ENCODE results near the gene AGBL4.

Gene AGBL4

DNA sequence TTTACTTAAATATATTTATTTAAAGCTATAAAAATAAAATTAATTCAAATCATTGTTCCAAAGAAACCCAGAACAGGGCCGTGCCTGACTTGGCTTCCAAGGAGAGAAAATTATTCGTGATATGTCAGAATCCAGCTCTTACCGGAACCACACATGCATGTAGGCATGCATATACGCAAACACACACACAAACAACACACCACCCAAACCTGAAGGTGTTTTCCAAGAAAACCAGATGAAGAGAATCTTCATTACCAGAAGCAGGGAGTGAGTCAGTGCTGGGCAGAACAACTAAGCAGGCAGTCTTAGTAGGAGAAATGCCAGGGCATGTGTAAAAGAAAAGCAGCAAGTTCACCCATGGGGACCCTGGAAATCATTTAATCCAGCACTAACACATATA lies 815.0 kb downstream of the AGBL4 start:
- Histone ChIP-seq H3K9ac (ENCODE audit: low read depth in 1 of 2, low read length in 2 of 2) (no peak overlapping the region), H3K9me3 (ENCODE audit: control insufficient read depth in 1 of 2, low read length in 2 of 2) (no peaks in the 10 kb centered on the region), H3K27me3 (ENCODE audit: control insufficient read depth in 1 of 2, insufficient read depth in 2 of 2, low read length in 2 of 2) (no peaks in the 10 kb centered on the region), H3K4me1 (ENCODE audit: control insufficient read depth in 1 of 2, insufficient read depth in 2 of 2, low read length in 2 of 2) (no peaks in the 10 kb centered on the region), H3K4me3 (ENCODE audit: low read depth in 1 of 2, low read length in 2 of 2) (no peak overlapping the region), H3K27ac (ENCODE audit: low read depth, low read length) (no peak overlapping the region), H3K36me3 (ENCODE audit: control insufficient read depth in 1 of 2, insufficient read depth in 2 of 2, low read length in 2 of 2) (no peaks in the 10 kb centered on the region)

DNA sequence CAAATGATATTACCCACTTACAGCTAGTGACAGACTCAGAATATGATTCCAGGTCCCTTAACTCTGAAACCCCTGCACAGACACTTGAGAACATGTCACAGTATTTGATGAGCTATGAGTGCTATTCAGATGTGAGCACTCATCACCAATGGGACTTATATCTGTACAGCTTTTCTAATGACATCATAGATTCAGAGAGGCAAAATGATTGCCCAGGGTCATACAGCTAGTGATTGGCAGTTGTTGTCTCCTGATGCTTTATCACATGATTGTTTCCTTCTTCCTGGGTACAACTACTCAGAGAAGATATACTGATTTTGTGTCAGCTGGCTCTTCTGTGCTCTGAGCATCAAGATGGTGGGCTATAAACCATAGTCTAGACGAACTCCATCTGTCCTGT lies 819.0 kb downstream of the AGBL4 start:
- H3K4me3 ChIP-seq (ENCODE audit: low read depth in 1 of 2, low read length in 2 of 2): no peak overlapping the region
- no peaks in the 10 kb centered on the region for H3K27me3 ChIP-seq (ENCODE audit: control insufficient read depth in 1 of 2, insufficient read depth in 2 of 2, low read length in 2 of 2)

DNA sequence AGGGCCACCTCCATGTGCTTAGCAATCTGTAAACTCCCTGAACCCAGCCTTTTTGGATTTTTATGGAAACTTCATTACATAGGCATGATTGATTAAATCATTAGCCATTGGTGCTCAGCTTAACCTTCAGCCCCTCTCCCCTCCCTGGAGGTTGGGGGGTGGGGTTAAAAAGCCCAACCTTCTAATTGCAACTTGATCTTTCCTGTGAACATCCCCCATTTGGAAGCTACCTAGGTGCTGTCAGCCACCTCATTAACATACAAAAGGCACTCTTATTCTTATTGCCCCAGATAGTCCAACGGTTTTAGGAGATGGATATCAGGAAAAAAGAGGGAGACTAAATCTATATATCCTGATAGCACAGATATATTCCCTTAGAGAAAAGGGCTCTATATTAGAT lies 823.0 kb downstream of the AGBL4 start:
- Histone ChIP-seq H3K36me3 (ENCODE audit: control insufficient read depth in 1 of 2, insufficient read depth in 2 of 2, low read length in 2 of 2) (no peaks in the 10 kb centered on the region), H3K4me1 (ENCODE audit: control insufficient read depth in 1 of 2, insufficient read depth in 2 of 2, low read length in 2 of 2) (no peaks in the 10 kb centered on the region), H3K27me3 (ENCODE audit: control insufficient read depth in 1 of 2, insufficient read depth in 2 of 2, low read length in 2 of 2) (no peaks in the 10 kb centered on the region), H3K27ac (ENCODE audit: low read depth, low read length) (no peak overlapping the region), H3K4me3 (ENCODE audit: low read depth in 1 of 2, low read length in 2 of 2) (no peak overlapping the region), H3K9ac (ENCODE audit: low read depth in 1 of 2, low read length in 2 of 2) (no peak overlapping the region), H3K9me3 (ENCODE audit: control insufficient read depth in 1 of 2, low read length in 2 of 2) (peaks cover 2 to 6% of the 10 kb centered on the region in 2 donors)

More for the DNA sequence above, 819.0 kb downstream of the AGBL4 start:
- Histone ChIP-seq H3K4me1 (ENCODE audit: control insufficient read depth in 1 of 2, insufficient read depth in 2 of 2, low read length in 2 of 2) (no peaks in the 10 kb centered on the region), H3K9ac (ENCODE audit: low read depth in 1 of 2, low read length in 2 of 2) (no peak overlapping the region), H3K27ac (ENCODE audit: low read depth, low read length) (no peak overlapping the region), H3K36me3 (ENCODE audit: control insufficient read depth in 1 of 2, insufficient read depth in 2 of 2, low read length in 2 of 2) (no peaks in the 10 kb centered on the region), H3K9me3 (ENCODE audit: control insufficient read depth in 1 of 2, low read length in 2 of 2) (no peaks in the 10 kb centered on the region)

DNA sequence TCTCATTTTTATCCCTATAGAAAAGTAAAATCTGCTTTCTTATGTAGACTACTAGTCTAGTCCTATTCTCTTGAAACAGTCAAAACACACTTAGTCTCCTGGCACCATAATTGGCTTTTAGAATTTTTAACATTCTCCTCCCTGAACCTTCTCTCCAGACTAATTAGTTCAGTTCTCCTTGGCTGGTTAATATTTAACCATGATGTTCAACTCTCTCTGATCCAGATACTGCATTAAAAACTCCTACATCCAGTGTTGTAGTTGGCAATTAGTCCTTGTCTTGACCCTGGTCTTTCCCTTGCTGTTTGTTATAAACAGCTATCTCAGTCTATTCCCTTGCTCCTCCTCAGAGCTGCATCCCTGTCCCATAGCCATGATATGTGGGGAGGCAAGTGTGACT lies 824.2 kb downstream of the AGBL4 start:
- Histone ChIP-seq H3K4me3 (ENCODE audit: low read depth in 1 of 2, low read length in 2 of 2) (no peak overlapping the region), H3K27ac (ENCODE audit: low read depth, low read length) (no peak overlapping the region), H3K36me3 (ENCODE audit: control insufficient read depth in 1 of 2, insufficient read depth in 2 of 2, low read length in 2 of 2) (no peaks in the 10 kb centered on the region)

DNA sequence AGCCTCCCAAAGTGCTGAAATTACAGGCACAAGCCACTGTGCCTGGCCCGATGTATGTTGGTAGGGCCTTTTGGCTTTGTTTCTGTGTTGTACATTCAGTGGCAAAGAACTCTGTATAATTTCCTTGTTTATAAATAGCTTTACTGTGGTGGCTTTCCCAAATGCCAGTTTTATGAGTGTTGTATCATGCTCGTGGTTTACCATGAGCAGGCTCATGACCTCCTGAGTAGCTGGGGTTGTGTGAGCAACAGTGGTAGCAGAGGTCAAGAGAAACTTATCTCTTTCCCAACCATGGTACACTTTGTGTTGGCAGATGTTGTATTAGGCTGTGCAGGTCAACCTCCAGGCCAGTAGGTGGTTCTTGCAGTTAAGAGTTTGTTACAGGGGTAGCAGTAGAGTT lies 826.7 kb downstream of the AGBL4 start:
- Histone ChIP-seq H3K4me1 (ENCODE audit: control insufficient read depth in 1 of 2, insufficient read depth in 2 of 2, low read length in 2 of 2) (no peaks in the 10 kb centered on the region), H3K27ac (ENCODE audit: low read depth, low read length) (no peak overlapping the region), H3K27me3 (ENCODE audit: control insufficient read depth in 1 of 2, insufficient read depth in 2 of 2, low read length in 2 of 2) (no peaks in the 10 kb centered on the region), H3K4me3 (ENCODE audit: low read depth in 1 of 2, low read length in 2 of 2) (no peak overlapping the region), H3K36me3 (ENCODE audit: control insufficient read depth in 1 of 2, insufficient read depth in 2 of 2, low read length in 2 of 2) (no peaks in the 10 kb centered on the region), H3K9ac (ENCODE audit: low read depth in 1 of 2, low read length in 2 of 2) (no peak overlapping the region), H3K9me3 (ENCODE audit: control insufficient read depth in 1 of 2, low read length in 2 of 2) (peaks cover 2 to 16% of the 10 kb centered on the region in 2 donors)

More for the DNA sequence above, 824.2 kb downstream of the AGBL4 start:
- H3K9ac ChIP-seq (ENCODE audit: low read depth in 1 of 2, low read length in 2 of 2): no peak overlapping the region
- H3K4me1 ChIP-seq (ENCODE audit: control insufficient read depth in 1 of 2, insufficient read depth in 2 of 2, low read length in 2 of 2): no peaks in the 10 kb centered on the region
- H3K9me3 ChIP-seq (ENCODE audit: control insufficient read depth in 1 of 2, low read length in 2 of 2): peaks cover 2 to 8% of the 10 kb centered on the region in 2 donors
- no peaks in the 10 kb centered on the region for H3K27me3 ChIP-seq (ENCODE audit: control insufficient read depth in 1 of 2, insufficient read depth in 2 of 2, low read length in 2 of 2)

DNA sequence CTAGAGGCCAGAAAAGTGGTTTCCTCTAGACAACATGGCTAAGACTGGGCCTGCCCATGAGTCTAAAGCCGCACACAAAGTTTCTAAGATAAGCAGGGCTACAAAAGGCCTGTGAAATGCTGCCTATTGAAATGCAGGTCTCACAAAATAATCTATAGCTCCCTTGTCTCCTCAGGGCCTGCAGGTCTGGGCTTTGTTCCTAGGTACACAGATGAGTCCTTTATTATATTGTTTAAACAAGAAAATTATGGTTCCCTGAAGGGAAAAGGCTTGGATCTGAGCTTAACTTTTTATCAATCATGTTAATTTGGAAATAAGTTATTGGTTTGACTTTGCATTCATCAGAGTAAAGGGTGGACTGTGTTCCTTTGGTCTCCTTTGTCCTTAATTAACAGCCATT lies 833.6 kb downstream of the AGBL4 start:
- no peaks in the 10 kb centered on the region for H3K27me3 ChIP-seq (ENCODE audit: control insufficient read depth in 1 of 2, insufficient read depth in 2 of 2, low read length in 2 of 2)
- no peak overlapping the region for H3K27ac ChIP-seq (ENCODE audit: low read depth, low read length)
- H3K9me3 ChIP-seq (ENCODE audit: control insufficient read depth in 1 of 2, low read length in 2 of 2): peaks cover 0 to 11% of the 10 kb centered on the region in 2 donors
- no peaks in the 10 kb centered on the region for H3K36me3 ChIP-seq (ENCODE audit: control insufficient read depth in 1 of 2, insufficient read depth in 2 of 2, low read length in 2 of 2)
- no peaks in the 10 kb centered on the region for H3K4me1 ChIP-seq (ENCODE audit: control insufficient read depth in 1 of 2, insufficient read depth in 2 of 2, low read length in 2 of 2)
- no peak overlapping the region for H3K9ac ChIP-seq (ENCODE audit: low read depth in 1 of 2, low read length in 2 of 2)
- H3K4me3 ChIP-seq (ENCODE audit: low read depth in 1 of 2, low read length in 2 of 2): no peak overlapping the region

DNA sequence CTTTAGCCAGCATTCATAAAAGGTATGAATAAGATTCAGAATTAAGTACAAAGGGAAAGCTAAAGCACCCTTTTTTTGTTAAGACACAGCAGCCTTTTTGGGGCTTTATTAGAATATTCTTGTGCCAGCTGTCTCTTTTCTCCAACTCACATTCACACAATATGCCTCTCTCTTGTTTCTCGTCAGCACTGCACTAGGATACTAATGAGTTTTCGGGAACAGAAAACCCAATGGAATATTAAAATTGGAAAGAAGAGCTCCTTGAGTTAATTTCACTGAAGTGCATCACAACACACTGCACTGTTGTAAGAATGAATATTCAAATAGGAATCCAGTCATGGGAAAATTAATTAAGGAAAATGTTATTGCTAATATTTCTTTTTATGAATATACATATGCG lies 836.7 kb downstream of the AGBL4 start:
- H3K36me3 ChIP-seq (ENCODE audit: control insufficient read depth in 1 of 2, insufficient read depth in 2 of 2, low read length in 2 of 2): no peaks in the 10 kb centered on the region
- no peak overlapping the region for H3K27ac ChIP-seq (ENCODE audit: low read depth, low read length)
- H3K9ac ChIP-seq (ENCODE audit: low read depth in 1 of 2, low read length in 2 of 2): no peak overlapping the region
- H3K27me3 ChIP-seq (ENCODE audit: control insufficient read depth in 1 of 2, insufficient read depth in 2 of 2, low read length in 2 of 2): no peaks in the 10 kb centered on the region
- no peak overlapping the region for H3K4me3 ChIP-seq (ENCODE audit: low read depth in 1 of 2, low read length in 2 of 2)
- H3K9me3 ChIP-seq (ENCODE audit: control insufficient read depth in 1 of 2, low read length in 2 of 2): no peaks in the 10 kb centered on the region
- H3K4me1 ChIP-seq (ENCODE audit: control insufficient read depth in 1 of 2, insufficient read depth in 2 of 2, low read length in 2 of 2): no peaks in the 10 kb centered on the region

GRCh38 chr1:49185450-49185980 lies 838.2 kb downstream of the AGBL4 start:
- no peak overlapping the region for H3K9ac ChIP-seq (ENCODE audit: low read depth in 1 of 2, low read length in 2 of 2)
- H3K4me3 ChIP-seq (ENCODE audit: low read depth in 1 of 2, low read length in 2 of 2): no peak overlapping the region
- no peaks in the 10 kb centered on the region for H3K36me3 ChIP-seq (ENCODE audit: control insufficient read depth in 1 of 2, insufficient read depth in 2 of 2, low read length in 2 of 2)
- H3K4me1 ChIP-seq (ENCODE audit: control insufficient read depth in 1 of 2, insufficient read depth in 2 of 2, low read length in 2 of 2): no peaks in the 10 kb centered on the region
- no peak overlapping the region for H3K27ac ChIP-seq (ENCODE audit: low read depth, low read length)
- no peaks in the 10 kb centered on the region for H3K9me3 ChIP-seq (ENCODE audit: control insufficient read depth in 1 of 2, low read length in 2 of 2)
- no peaks in the 10 kb centered on the region for H3K27me3 ChIP-seq (ENCODE audit: control insufficient read depth in 1 of 2, insufficient read depth in 2 of 2, low read length in 2 of 2)

DNA sequence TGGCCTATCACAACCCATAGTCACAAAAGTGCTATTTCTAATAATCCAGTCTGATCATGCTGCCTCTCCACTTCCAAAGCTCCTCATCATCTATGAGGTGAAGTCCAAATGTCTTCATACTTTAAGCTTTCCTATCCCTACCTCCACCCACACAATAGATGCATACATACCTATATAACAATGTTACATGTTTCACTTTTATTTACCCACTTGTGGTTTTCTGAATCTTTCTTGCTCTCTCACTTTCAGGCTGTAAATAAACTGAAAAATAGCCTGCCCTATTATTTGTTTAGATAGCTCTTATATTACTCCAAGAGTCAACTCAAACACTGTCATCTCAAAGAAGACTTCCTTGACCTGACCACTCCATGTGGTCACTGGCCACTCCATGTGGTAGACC lies 840.3 kb downstream of the AGBL4 start:
- no peaks in the 10 kb centered on the region for H3K9me3 ChIP-seq (ENCODE audit: control insufficient read depth in 1 of 2, low read length in 2 of 2)
- H3K36me3 ChIP-seq (ENCODE audit: control insufficient read depth in 1 of 2, insufficient read depth in 2 of 2, low read length in 2 of 2): no peaks in the 10 kb centered on the region
- no peaks in the 10 kb centered on the region for H3K27me3 ChIP-seq (ENCODE audit: control insufficient read depth in 1 of 2, insufficient read depth in 2 of 2, low read length in 2 of 2)
- H3K4me3 ChIP-seq (ENCODE audit: low read depth in 1 of 2, low read length in 2 of 2): no peak overlapping the region
- H3K4me1 ChIP-seq (ENCODE audit: control insufficient read depth in 1 of 2, insufficient read depth in 2 of 2, low read length in 2 of 2): no peaks in the 10 kb centered on the region
- H3K9ac ChIP-seq (ENCODE audit: low read depth in 1 of 2, low read length in 2 of 2): no peak overlapping the region
- H3K27ac ChIP-seq (ENCODE audit: low read depth, low read length): no peak overlapping the region

- Histone ChIP-seq H3K9ac (ENCODE audit: low read depth in 1 of 2, low read length in 2 of 2) (no peak overlapping the region), H3K27ac (ENCODE audit: low read depth, low read length) (no peak overlapping the region), H3K36me3 (ENCODE audit: control insufficient read depth in 1 of 2, insufficient read depth in 2 of 2, low read length in 2 of 2) (no peaks in the 10 kb centered on the region), H3K27me3 (ENCODE audit: control insufficient read depth in 1 of 2, insufficient read depth in 2 of 2, low read length in 2 of 2) (no peaks in the 10 kb centered on the region), H3K9me3 (ENCODE audit: control insufficient read depth in 1 of 2, low read length in 2 of 2) (no peaks in the 10 kb centered on the region), H3K4me3 (ENCODE audit: low read depth in 1 of 2, low read length in 2 of 2) (no peak overlapping the region), H3K4me1 (ENCODE audit: control insufficient read depth in 1 of 2, insufficient read depth in 2 of 2, low read length in 2 of 2) (no peaks in the 10 kb centered on the region)
Measured at GRCh38 chr1:49181033-49181432, 842.7 kb downstream of the AGBL4 start.

Measured in duodenal mucosa (tissue), 2 donors.